GM12864 (cell line): ENCODE results near the gene LRP10.
A peak's percentile ranks its signal among the peaks of the same experiment; 100 is the strongest.

Source experiments
- DNase-seq: peaks from one replicate; pipeline ENCODE4 v3.0.0-alpha.2; 2011; ENCODE audit warnings: low read depth
- H3K4me3 ChIP-seq: 2 replicates; pipeline ENCODE4 v1.5.1; 2011; ENCODE audit warnings: mild to moderate bottlenecking, low read depth, low read length, control low read depth
- CTCF ChIP-seq: IDR thresholded peaks from 2 replicates; pipeline ENCODE4 v1.5.1; 2011; ENCODE audit warnings: low read depth, mild to moderate bottlenecking, moderate library complexity, low read length, control low read depth, inconsistent platforms; ENCODE audit errors: missing control alignments

The LRP10 gene

GRCh38 chr14:22915886-22916521, 44.5 kb downstream of the LRP10 start:
- no peak for DNase-seq
- TF ChIP-seq CTCF, result no peak
- no peak overlapping the region for H3K4me3 ChIP-seq

DNA sequence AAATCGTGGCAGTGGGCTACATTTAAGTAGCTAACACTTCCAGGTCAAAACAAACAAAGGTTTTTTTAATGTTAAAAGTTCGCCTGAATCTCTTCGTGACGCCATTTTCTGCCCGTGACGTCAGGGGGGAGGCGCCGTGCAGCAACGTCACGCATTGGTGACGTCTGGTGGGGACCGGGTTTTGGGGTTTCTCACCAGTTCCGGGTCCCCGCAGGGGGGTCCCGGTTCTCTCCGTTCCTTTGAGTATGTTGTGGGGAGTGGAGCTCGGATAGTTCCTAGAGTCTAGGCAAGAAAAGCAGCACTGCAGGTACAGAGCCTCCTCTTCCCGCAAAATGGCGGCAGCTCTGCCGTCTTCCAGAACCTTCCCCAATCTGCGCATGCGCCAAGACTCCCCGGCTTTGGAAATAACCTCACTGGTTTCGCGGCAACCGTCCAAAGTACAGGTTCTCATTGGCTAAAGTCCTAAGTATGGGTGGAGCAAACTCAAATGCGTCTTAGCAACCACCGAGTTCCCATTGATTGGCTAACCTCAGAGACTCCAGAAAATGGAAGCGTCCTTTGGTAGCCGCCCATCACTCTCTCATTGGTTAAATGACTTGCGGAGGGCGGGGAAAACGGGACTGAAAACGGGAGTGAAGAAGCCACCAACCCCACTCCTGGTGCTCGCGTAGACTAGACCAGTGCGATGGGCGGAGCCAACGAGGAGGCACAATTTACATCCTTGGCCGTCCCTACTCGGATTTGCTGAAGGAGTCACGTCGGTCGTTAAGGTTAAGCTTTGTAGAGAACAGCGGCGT, 47.5 kb downstream of the LRP10 start, which contains the start of gene RBM23:
Gene RBM23, minus strand, starts transcription at position 346 of the 797 bp plus-strand sequence.
- no peak for TF ChIP-seq CTCF
- DNase-seq, result peak; percentile 100
- peak within 1 kb of the TSS; percentile 89 for H3K4me3 ChIP-seq

DNA sequence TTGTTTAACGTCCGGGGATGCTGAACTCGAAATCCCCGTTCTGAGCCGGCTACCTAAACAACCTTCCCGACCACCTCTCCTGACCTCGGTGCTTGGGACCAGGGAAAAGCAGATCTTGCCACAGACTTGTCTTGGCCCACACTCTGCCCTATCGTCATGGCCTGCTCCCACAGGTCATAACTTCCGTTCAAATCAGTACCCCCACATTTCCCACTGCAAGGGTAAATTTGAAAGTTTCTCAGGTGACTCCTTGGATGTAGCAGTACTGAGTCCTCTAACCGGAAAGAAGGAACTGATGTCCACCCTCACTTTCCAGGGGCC, 48.0 kb downstream of the LRP10 start:
- DNase-seq, result no peak
- peak overlapping the region; percentile 42 for H3K4me3 ChIP-seq
- TF ChIP-seq CTCF, result no peak

DNA sequence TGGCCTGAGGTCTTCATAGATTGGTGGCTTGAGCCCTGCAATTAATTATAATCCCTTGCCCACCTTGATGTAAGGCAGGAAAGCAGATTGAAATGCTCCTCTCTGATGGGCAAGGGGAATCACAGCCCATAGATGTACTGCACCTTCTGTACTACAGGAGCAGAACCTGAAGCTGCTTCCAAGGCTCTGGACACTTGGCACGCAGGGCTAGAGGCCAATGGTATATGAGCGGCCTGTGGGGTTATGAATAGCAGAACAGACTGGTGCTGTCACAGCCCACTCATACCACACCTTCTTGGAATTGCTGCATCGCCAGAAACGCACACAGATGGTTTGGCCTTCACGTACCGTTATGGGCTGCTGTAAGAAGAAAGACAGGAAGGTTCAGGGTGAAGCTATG, 49.2 kb downstream of the LRP10 start:
- no peak overlapping the region for H3K4me3 ChIP-seq
- DNase-seq, result no peak
- TF ChIP-seq CTCF, result no peak

DNA sequence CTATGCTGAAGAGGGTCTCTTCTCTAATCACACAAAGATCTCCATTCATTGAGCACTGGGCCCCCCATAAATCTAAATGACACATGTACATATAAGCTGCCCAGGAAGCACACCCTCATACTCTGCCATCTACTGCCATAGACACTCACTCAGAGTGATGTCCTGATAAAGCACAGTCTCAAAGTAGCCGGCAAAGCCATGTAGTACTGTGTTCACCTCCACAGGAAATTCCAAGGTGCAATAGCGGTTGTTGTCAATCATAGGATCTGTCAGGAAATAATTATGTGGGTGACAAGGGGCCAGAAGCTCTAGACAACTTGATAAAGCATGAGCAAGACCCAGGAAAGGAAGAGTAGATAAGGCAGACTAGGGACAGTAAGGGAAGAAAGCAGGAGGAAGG, 50.8 kb downstream of the LRP10 start:
- DNase-seq, result no peak
- TF ChIP-seq CTCF, result no peak
- no peak overlapping the region for H3K4me3 ChIP-seq

GRCh38 chr14:22923746-22924145, 52.2 kb downstream of the LRP10 start:
- no peak for TF ChIP-seq CTCF
- no peak for DNase-seq
- no peak overlapping the region for H3K4me3 ChIP-seq

DNA sequence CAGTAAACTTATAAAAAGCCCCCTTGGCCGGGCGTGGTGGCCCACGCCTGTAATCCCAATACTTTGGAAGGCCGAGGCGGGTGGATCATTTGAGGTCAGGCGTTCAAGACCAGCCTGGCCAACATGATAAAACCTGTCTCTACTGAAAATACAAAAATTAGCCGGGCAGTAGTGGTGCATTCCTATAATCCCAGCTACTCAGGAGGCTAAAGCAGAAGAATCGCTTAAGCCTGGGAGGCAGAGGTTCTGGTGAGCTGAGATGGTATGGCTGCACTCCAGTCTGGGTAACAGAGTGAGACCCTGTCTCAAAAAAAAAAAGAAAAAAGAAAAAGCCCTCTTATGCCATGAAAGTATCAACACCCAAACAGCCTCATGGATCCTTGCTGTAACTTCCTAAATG, 54.0 kb downstream of the LRP10 start:
- TF ChIP-seq CTCF, result no peak
- DNase-seq, result no peak

More for the DNA sequence above, 54.0 kb downstream of the LRP10 start:
- H3K4me3 ChIP-seq, result no peak overlapping the region
